Measurements from ENCODE around the gene ANKRD33.

ANKRD33 gene

DNA sequence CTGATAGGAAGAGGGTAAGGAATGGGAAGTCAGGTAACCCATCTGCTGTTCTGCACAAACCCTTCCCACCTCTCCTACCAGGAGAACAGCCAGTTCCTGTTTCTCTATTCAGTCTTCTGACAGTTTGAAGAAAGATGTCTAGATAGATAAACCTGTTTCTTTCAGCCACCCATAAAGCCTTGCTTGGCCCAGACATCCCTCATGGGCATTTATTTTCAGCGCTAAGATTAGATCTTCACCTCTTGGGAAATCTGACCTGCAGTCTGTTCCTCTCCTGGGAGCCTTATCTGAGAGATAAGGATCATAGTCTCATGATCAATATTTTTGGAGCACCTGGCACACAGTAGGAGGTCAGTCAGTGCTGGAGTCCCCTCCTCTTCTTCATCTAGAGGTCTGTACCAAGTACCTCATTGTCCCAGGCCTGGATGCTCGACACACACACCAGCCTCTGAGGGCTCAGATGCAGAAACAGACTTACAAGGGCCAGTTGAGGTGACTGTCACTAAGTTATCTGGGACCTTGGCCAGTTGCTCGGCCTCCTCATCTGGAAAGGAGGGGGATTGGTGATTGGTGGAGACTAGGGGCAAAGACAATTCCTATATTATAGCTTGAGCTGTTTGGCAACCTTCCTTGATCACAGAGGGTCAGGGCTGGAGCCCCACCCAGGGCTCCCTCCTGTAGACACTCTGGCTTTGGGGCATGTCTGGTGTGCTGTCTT is 37.6 kb downstream of the ANKRD33 start:
- no peak for DNase-seq (ENCODE audit: extremely low read depth, low read depth)
- H3K4me3 ChIP-seq (replicated peaks; ENCODE audit: low read depth, low read length) = no peak overlapping the region
- TF ChIP-seq, protein P1, sequence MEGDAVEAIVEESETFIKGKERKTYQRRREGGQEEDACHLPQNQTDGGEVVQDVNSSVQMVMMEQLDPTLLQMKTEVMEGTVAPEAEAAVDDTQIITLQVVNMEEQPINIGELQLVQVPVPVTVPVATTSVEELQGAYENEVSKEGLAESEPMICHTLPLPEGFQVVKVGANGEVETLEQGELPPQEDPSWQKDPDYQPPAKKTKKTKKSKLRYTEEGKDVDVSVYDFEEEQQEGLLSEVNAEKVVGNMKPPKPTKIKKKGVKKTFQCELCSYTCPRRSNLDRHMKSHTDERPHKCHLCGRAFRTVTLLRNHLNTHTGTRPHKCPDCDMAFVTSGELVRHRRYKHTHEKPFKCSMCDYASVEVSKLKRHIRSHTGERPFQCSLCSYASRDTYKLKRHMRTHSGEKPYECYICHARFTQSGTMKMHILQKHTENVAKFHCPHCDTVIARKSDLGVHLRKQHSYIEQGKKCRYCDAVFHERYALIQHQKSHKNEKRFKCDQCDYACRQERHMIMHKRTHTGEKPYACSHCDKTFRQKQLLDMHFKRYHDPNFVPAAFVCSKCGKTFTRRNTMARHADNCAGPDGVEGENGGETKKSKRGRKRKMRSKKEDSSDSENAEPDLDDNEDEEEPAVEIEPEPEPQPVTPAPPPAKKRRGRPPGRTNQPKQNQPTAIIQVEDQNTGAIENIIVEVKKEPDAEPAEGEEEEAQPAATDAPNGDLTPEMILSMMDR (IDR thresholded peaks at IDR 0.05; ENCODE audit: low read depth, low read length, missing control alignments) = no peak

DNA sequence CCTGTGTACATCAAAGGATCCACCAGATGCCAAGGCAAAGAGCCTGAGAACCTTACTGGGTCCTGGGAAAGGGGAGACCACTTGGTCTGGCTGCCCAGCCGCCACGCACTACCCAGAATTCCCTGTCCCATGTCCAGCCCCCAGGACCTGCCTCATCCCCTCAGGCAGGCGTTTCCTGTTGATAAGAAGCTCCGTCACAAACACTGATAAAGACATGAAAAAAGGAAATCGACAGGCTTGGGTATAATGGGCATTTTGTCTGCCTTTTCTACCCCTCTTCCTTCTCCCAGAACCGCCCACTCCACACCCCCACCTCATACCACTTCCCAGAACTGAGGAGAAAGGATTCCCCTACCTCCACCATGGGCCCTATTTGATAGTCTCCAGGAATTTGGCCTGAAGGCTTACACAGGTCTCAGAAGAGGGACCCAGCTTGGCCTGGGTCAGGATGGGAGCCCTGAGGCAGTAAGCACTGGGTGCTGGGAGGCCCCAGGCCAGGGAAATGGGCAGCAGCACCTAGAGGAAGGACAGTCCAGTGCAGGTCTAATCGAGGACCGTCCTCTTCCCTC is 38.2 kb downstream of the ANKRD33 start:
- no peak for DNase-seq (ENCODE audit: extremely low read depth, low read depth)
- TF ChIP-seq, protein P1 (IDR thresholded peaks at IDR 0.05; ENCODE audit: low read depth, low read length, missing control alignments) = no peak
- no peak overlapping the region for H3K4me3 ChIP-seq (replicated peaks; ENCODE audit: low read depth, low read length)

DNA sequence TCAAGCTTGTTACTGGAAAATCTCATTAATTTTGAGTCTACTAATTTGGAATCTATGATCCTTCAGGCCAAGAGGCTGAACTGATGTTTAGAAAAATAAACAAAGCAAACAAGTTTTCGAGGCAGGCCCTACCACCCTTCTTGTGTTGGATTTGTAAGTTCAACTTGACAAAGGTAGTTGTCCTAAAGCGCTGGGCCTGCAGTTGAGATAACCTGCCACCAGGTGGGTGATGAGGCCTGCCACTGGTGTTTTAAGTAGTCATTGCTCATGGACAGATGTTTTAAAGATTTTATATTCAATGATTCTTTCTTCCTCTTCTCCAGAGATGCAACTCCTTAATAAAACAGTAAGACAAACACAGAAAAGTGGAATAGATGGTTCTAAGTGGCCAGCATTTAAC is 38.8 kb downstream of the ANKRD33 start:
- DNase-seq (ENCODE audit: extremely low read depth, low read depth) = no peak
- TF ChIP-seq, protein P1 (IDR thresholded peaks at IDR 0.05; ENCODE audit: low read depth, low read length, missing control alignments) = peak; percentile 44

DNA sequence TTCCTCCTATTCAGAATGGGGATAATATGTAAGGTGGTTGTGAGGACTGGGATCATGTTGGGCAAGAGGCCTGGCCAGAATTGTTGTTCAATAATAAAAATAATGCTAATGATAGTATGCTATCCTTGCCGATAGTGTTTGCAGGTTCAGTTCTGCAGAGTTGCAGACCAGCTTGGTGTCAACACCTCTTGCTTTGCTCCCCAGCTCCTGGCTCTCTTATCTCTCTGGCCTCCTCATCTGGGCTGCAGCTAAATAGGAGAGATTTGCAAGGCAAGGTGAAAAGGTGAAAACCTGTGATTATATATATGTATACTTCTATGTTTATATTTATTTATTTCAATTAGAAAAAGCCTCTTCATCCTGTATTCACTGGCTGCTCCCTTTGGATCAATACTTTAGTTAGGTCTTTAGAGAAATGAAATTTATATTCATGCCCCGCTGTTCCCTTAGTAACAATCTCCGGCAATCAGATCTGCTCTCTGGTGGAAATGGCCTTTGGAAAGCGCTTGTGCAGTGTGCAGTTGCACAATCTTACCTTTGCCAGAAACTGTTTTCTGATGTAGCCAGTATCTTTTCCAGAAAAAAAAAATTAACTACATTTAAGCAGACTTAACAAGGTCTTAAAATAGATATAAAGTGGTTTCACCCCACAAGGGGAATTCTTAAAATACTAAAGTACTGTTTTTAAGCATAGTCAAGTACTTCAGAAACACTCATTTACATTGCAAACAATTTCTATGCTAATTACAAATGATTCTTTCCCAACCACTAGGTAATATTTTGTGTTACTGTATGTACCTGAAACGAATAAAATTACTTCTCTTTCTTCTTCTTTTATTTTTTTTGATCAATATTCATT is 44.5 kb downstream of the ANKRD33 start:
- H3K4me3 ChIP-seq (replicated peaks; ENCODE audit: low read depth, low read length) = no peak overlapping the region
- TF ChIP-seq, protein P1 (IDR thresholded peaks at IDR 0.05; ENCODE audit: low read depth, low read length, missing control alignments) = no peak
- no peak for DNase-seq (ENCODE audit: extremely low read depth, low read depth)

More for the DNA sequence above, 38.8 kb downstream of the ANKRD33 start:
- H3K4me3 ChIP-seq (replicated peaks; ENCODE audit: low read depth, low read length) = no peak overlapping the region

DNA sequence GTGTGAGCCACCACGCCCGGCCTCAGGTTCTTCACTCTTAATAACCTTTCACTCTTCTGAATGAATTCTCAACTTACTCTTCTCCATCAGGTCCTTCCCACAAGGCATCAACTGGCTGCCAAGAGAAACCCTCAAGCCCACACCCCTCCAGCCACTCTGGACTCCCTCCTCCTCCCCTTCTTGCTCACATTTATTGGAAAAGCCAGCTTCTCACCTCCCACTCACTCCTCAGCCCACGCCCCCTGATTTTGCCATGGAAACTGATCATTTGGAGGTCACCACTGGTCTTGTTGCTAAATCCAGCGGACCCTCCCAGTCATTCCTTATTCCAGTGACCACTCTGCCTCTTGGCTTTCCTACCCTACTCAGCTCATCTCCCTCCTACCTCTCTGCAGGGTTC is 46.2 kb downstream of the ANKRD33 start:
- TF ChIP-seq, protein P1 (IDR thresholded peaks at IDR 0.05; ENCODE audit: low read depth, low read length, missing control alignments) = no peak
- no peak overlapping the region for H3K4me3 ChIP-seq (replicated peaks; ENCODE audit: low read depth, low read length)
- DNase-seq (ENCODE audit: extremely low read depth, low read depth) = no peak

DNA sequence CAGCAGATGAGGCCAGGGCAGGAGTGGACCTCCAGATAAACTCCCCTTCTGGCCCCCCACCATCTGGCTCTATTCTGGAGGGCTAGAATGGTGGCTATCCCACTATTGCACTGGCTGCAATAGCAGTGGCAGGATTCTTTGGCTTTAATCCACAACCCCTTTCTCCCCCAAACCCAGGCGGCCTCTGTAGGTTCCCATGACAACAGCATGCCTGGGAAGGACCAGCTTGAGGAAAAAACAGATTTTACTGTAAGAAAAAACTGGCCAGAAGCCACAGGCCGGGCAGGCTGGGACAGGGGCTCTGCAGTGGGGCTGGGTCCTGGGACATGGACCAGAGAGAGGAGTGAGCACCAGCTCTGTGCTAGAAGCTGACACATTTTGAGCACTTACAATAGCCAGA is 50.0 kb downstream of the ANKRD33 start:
- H3K4me3 ChIP-seq (replicated peaks; ENCODE audit: low read depth, low read length) = no peak overlapping the region
- TF ChIP-seq, protein P1 (IDR thresholded peaks at IDR 0.05; ENCODE audit: low read depth, low read length, missing control alignments) = no peak
- DNase-seq (ENCODE audit: extremely low read depth, low read depth) = no peak

Measured in HFF-Myc (cell line).